SKM-1 (cell line): ENCODE measurements around the gene EPC1.
"Not testable (repeated sequence)": the region's sequence is repeated elsewhere in the genome, so short reads cannot be mapped to it uniquely, and the experiment has no call there.

ENCODE experiments used
- DNase-seq: peaks from one replicate; lab custom pipeline; 2025; ENCODE audit not compliant: unreplicated experiment; lab: John Stamatoyannopoulos, UW

Gene EPC1

DNA sequence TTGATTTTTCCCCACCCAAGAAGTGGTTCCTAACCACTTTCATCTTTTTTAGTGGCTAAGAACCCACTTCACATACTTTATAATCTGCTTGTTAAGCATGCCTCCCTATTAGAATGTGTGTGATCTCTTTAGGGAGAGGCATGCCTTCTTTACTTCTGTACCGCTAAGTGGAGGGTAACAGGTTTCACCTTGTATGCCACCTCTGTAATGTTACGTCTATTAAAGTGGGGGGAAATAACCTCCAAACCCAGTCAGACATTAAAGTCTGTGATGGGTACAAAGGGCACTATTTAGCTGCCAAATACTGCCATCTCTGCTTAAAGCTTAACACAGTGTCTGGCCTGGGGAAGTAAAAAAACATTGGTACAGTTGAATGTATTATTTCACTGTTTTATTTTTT is 51.9 kb downstream of the EPC1 start:
- DNase-seq, result no peak

GRCh38 chr10:32293581-32293980 is 53.4 kb downstream of the EPC1 start:
- no peak for DNase-seq

DNA sequence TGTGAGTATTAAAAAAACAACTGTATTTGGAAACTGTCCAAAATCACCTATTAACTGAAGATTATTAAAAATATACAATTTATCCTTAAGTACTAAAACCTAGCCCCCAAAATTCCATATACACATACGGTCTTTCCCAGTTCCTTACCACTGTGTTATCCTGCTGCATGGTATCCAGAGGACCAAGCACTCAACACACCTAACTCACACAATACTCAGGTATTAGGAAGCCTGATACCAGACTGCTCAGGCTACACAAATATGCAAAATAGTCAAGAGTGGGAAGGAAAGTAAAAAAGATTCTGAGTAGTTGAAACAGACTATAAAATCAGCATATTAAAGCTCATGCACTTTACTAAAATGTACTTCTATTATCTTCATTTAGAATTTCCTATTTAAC is 67.2 kb downstream of the EPC1 start:
- no peak for DNase-seq

GRCh38 chr10:32273336-32273735 is 73.6 kb downstream of the EPC1 start:
- DNase-seq, result no peak

DNA sequence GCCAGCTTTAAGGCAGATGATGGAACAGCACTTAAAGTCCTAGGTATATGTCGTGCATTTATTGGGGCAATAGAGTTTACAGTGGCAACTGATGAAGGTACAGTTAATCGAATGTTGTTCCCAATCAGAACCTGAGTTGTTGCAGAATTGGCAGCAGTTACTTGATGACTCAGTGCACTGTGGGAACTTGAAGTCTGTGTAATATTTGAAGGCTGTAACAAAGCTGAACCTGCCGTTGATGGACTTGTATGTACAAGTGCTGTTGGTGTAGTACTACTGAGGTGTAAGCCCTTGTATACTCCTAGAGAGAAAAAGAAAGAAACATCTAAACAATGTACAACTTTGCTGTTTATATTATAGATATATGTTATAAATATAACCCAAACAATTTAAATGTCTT is 75.3 kb downstream of the EPC1 start:
- DNase-seq, result no peak

GRCh38 chr10:32269343-32270100 is 77.4 kb downstream of the EPC1 start:
- DNase-seq, result no peak

DNA sequence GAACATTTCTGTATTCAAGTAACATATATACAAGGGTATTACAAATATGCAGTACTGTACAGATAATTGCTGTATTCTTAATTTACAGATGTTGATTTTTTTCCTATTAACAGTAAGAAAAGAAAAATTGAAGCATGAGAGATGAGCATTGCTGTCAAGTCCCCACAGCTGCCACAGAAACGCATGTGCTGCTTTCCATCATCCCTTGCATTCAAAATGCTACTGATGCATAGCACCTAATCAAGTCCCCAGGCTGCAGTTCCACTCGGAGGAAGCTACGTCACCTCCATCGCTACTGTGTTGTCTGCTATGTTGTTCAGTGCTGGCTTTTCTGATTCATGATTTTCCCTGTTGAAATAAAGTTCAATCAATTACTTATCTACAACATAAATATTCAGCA is 78.2 kb downstream of the EPC1 start:
- DNase-seq, result no peak

DNA sequence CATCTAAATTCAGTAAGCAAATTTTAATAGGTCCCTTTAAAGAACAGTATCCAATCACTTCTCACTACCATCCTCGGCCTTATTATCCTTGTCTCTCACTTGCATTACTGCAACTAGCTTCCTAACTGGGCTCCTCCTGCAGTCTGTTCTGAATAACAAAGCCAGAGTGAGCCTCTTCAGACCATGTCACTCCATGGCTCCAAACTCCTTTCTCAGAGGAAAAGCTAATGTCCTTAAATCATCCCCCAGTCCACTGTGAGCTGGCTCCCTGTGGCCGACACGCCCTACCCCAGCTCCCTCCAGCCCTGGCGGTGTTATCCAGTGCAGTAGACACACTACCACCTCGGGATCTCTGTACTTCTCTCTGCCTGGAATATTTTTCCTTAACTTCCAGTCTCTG is 80.0 kb downstream of the EPC1 start:
- DNase-seq, result no peak

DNA sequence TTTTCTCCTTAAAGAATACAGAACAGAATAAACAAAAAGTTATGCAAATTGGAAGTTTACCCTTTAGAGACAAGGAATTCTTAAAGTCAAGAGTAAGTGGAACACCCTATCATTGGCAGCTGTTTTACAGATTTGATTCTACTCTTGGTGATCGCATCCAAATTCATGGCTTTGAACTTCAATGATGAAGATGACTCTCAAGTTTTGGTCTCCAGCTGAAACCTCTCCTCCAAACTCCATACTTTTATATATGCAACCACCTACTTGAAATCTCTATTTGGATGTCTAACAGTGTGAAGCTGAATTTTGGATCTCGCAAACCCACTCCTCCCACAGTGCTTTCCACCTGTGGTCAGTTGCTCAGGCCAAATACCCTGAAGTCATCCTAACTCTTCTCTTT is 80.4 kb downstream of the EPC1 start:
- no peak for DNase-seq

- DNase-seq, result no peak
Measured at GRCh38 chr10:32265756-32266155, 81.2 kb downstream of the EPC1 start.

DNA sequence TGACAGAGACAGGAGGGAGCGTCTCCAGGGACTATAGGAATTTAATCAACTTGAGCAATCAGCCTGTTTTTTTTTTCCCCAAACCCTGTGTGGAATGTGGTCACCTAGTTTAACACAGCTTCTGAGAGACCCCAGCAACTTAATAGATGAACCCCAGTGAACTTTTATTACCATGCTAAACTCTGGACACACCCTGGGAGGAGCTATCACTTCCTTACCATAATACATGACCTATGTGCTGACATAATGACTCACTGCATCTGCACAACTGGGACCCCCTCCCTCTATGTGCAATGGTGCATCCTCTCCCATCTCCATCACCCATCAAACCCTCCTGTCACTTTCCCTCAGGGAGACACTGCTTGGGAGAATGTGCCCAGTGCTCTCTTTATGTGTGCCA is 83.7 kb downstream of the EPC1 start:
- no peak for DNase-seq

DNA sequence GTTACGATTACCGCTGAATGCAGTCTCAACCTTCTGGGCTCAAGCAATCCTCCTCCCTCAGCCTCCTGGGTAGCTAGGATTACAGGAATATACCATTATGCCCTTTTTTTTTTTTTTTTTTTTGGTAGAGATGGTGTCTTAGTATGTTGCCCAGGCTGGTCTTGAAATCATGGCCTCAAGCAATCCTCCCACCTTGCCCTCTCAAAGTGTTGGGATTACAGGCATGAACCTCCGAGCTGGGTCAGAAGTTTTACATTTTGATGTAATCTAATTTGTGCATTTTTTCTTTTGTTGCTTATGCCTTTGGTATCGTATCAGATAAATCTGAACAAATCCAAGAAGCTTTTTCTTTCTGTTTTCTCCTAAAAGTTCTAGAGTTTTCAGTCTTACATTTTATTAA is 87.4 kb downstream of the EPC1 start:
- no peak for DNase-seq

GRCh38 chr10:32256613-32257437 is 90.1 kb downstream of the EPC1 start:
- DNase-seq, result no peak

DNA sequence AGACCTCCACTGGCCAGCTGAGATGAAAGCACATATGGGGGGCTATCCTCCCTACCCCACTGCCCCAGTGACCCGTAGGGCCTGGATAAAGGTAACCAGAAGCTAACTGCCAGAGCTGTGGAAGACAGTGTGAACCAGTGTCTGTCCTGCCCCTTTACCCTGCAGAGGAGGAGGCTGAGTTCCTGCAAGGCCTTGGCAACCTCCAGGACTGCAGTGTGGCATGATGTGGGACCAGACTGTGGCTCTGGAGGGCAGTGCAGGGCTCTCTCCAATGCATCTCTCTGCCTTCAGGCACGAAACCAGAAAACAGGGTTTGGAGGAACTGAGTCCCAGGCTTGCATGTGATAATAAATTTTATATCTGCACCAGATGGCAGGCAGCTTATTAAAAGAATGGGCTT is 93.1 kb downstream of the EPC1 start:
- no peak for DNase-seq

- DNase-seq, result no peak
Measured at GRCh38 chr10:32253276-32253675, 93.7 kb downstream of the EPC1 start.

- not testable (repeated sequence) for DNase-seq
Measured at GRCh38 chr10:32250489-32250888, 96.5 kb downstream of the EPC1 start.

DNA sequence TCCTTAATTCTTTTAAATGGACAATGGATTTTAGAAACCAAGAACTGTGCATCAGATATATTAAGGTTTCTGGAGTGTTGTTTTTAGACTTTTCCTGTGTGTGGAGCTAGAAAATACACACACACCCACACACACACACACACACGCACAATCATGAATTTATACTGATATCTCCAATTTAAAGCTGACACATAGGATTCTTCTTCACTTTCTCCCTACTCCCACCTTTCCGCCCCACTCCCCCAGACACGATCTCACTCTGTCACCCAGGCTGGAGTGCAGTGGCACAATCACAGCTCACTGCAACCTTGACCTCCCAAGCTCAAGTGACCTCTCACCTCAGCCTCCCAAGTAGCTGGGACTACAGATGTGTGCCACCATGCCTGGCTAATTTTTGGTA is 100.3 kb downstream of the EPC1 start:
- no peak for DNase-seq

GRCh38 chr10:32245760-32246159 is 101.2 kb downstream of the EPC1 start:
- DNase-seq, result no peak

GRCh38 chr10:32244421-32245207 is 102.3 kb downstream of the EPC1 start:
- DNase-seq, result no peak

GRCh38 chr10:32244011-32244410 is 102.9 kb downstream of the EPC1 start:
- no peak for DNase-seq

DNA sequence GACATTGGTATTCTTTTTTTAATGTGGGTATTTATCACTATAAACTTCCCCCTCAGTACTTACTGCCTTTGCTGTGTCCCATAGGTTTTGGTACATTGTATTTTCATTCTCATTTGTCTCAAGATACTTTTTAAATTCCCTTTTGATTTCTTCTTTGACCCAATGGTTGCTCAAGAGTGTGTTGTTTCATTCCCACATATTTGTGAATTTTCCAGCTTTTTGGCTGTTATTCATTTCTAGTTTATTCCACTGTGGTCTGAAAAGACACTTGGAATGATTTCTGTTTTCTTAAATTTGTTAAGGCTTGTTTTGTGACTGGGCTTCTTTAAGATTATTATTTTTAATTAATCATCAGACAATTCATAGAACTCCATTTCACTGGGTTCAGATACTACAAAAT is 105.0 kb downstream of the EPC1 start:
- no peak for DNase-seq

GRCh38 chr10:32240471-32240870 is 106.5 kb downstream of the EPC1 start:
- DNase-seq, result no peak
